ENCODE results near the gene ACY1. TPM values are rescaled to one million over a fixed set of nuclear protein-coding genes. Genes with fewer than 3 reads are reported as not detected.

ACY1 gene
- total RNA-seq, result 10 to 100 TPM in 4 of 5 experiments, 1 to 10 TPM in 1; 7.8 to 28.3 (median 12.0) TPM
- 10 to 100 TPM; 12.4 to 13.3 TPM for polyA plus RNA-seq
- 0.67 reads per million for total RNA-seq

GRCh38 chr3:51982838-51983577 is at the start of gene ACY1:
ACY1 (plus strand) TSS chr3:51983535; CDS start chr3:51984065, 530 bp downstream.
- Mint-ChIP-seq H3K4me3 (peak within 1 kb of the TSS; percentile 83 to 99 (median 94)), H3K27me3 (no peaks in the 10 kb centered on the region), H3K36me3 (peaks cover 0 to 5% (median 0%) of the 10 kb centered on the region in 5 donors), H3K9me3 (no peaks in the 10 kb centered on the region), H3K4me1 (peaks cover 18 to 27% (median 22%) of the 10 kb centered on the region in 7 donors), H3K27ac (peak within 1 kb of the TSS; percentile 81 to 97 (median 90))
- intact Hi-C loops (cut with micrococcal nuclease), result loop anchor here (1.0 kb wide), 3 partner anchors 8 to 12 kb away; partner anchors contain the start of genes RPL29 (in 2 of the 2), ABHD14A (in 1 of the 2) and ABHD14B (in 1 of the 2)
- ATAC-seq, result peak; percentile 85
- Histone ChIP-seq H3K9me3 (ENCODE audit: control insufficient read depth in 2 of 3, low read length in 3 of 3) (no peaks in the 10 kb centered on the region), H3K27me3 (ENCODE audit: control insufficient read depth in 2 of 2, insufficient read depth in 2 of 2, low read length in 2 of 2) (no peaks in the 10 kb centered on the region), H3K4me3 (ENCODE audit: low read length) (peak within 1 kb of the TSS; percentile 77), H3K4me1 (ENCODE audit: control insufficient read depth in 2 of 2, insufficient read depth in 2 of 2, low read length in 2 of 2) (peaks cover 10 to 12% of the 10 kb centered on the region in 2 donors), H3K36me3 (ENCODE audit: control insufficient read depth in 2 of 3, insufficient read depth in 3 of 3, low read length in 3 of 3) (peaks cover 0 to 9% (median 0%) of the 10 kb centered on the region in 3 experiments), H3K27ac (ENCODE audit: low read depth, low read length) (peak within 1 kb of the TSS; percentile 83)
- CTCF ChIA-PET, result interaction anchor here (0.6 to 2.5 kb wide), 7 partner anchors 9 to 162 kb away, joined by 3 to 15 read pairs (median 4); partner anchors contain the start of genes ABHD14A, ABHD14B, RPL29 and RRP9
- POLR2A ChIA-PET, result interaction anchor here (0.9 to 3.4 kb wide), 8 partner anchors 9 to 172 kb away, joined by 3 to 23 read pairs (median 10); partner anchors contain the start of genes ABHD14B, PCBP4, POC1A and RPL29
- peak; percentile 48 to 86 (median 56) for DNase-seq

GRCh38 chr3:51934139-51934850 is 49.0 kb upstream of the ACY1 start:
- peaks cover 0 to 47% (median 5%) of the 10 kb centered on the region in 5 donors for H3K36me3 Mint-ChIP-seq
- no peaks in the 10 kb centered on the region for H3K27me3 ChIP-seq (ENCODE audit: control insufficient read depth in 2 of 2, insufficient read depth in 2 of 2, low read length in 2 of 2)
- peaks cover 3 to 11% (median 4%) of the 10 kb centered on the region in 7 donors for H3K4me1 Mint-ChIP-seq
- ATAC-seq (no peak), DNase-seq (no peak)
- no peak overlapping the region for H3K4me3 ChIP-seq (ENCODE audit: low read length)
- ChIA-PET POLR2A (interaction anchor here (0.8 kb wide), 1 partner anchor 663 kb away, joined by 4 read pairs; no protein-coding TSS in a partner anchor), CTCF (no interaction called here)
- H3K4me1 ChIP-seq (ENCODE audit: control insufficient read depth in 2 of 2, insufficient read depth in 2 of 2, low read length in 2 of 2), result no peaks in the 10 kb centered on the region
- H3K36me3 ChIP-seq (ENCODE audit: control insufficient read depth in 2 of 3, insufficient read depth in 3 of 3, low read length in 3 of 3), result peaks cover 0 to 67% (median 16%) of the 10 kb centered on the region in 3 experiments
- H3K27ac ChIP-seq (ENCODE audit: low read depth, low read length), result no peak overlapping the region
- no peaks in the 10 kb centered on the region for H3K9me3 Mint-ChIP-seq
- H3K27ac Mint-ChIP-seq, result no peak overlapping the region
- intact Hi-C loops (cut with micrococcal nuclease), result no loop called here
- no peak overlapping the region for H3K4me3 Mint-ChIP-seq
- H3K27me3 Mint-ChIP-seq, result no peaks in the 10 kb centered on the region
- no peaks in the 10 kb centered on the region for H3K9me3 ChIP-seq (ENCODE audit: control insufficient read depth in 2 of 3, low read length in 3 of 3)

GRCh38 chr3:51934991-51935885 is 48.1 kb upstream of the ACY1 start:
- H3K9me3 ChIP-seq (ENCODE audit: control insufficient read depth in 2 of 3, low read length in 3 of 3), result no peaks in the 10 kb centered on the region
- Mint-ChIP-seq H3K27ac (no peak overlapping the region), H3K4me1 (peaks cover 7 to 20% (median 12%) of the 10 kb centered on the region in 7 donors), H3K36me3 (peaks cover 0 to 48% (median 5%) of the 10 kb centered on the region in 5 donors), H3K4me3 (no peak overlapping the region), H3K9me3 (no peaks in the 10 kb centered on the region), H3K27me3 (no peaks in the 10 kb centered on the region)
- peaks cover 0 to 67% (median 16%) of the 10 kb centered on the region in 3 experiments for H3K36me3 ChIP-seq (ENCODE audit: control insufficient read depth in 2 of 3, insufficient read depth in 3 of 3, low read length in 3 of 3)
- DNase-seq, result no peak
- H3K4me1 ChIP-seq (ENCODE audit: control insufficient read depth in 2 of 2, insufficient read depth in 2 of 2, low read length in 2 of 2), result no peaks in the 10 kb centered on the region
- intact Hi-C loops (cut with micrococcal nuclease), result no loop called here
- H3K27me3 ChIP-seq (ENCODE audit: control insufficient read depth in 2 of 2, insufficient read depth in 2 of 2, low read length in 2 of 2), result no peaks in the 10 kb centered on the region
- no peak overlapping the region for H3K4me3 ChIP-seq (ENCODE audit: low read length)
- no peak overlapping the region for H3K27ac ChIP-seq (ENCODE audit: low read depth, low read length)
- POLR2A ChIA-PET, result interaction anchor here (0.8 kb wide), 1 partner anchor 664 kb away, joined by 4 read pairs; no protein-coding TSS in a partner anchor
- CTCF ChIA-PET, result no interaction called here
- no peak for ATAC-seq

GRCh38 chr3:51935886-51936755 is 47.2 kb upstream of the ACY1 start:
- DNase-seq (no peak), ATAC-seq (no peak)
- Mint-ChIP-seq H3K9me3 (no peaks in the 10 kb centered on the region), H3K4me1 (peaks cover 16 to 29% (median 20%) of the 10 kb centered on the region in 7 donors), H3K4me3 (no peak overlapping the region), H3K27ac (no peak overlapping the region), H3K36me3 (peaks cover 0 to 44% (median 5%) of the 10 kb centered on the region in 5 donors), H3K27me3 (no peaks in the 10 kb centered on the region)
- ChIA-PET POLR2A (no interaction called here), CTCF (no interaction called here)
- intact Hi-C loops (cut with micrococcal nuclease), result no loop called here
- peaks cover 6 to 7% of the 10 kb centered on the region in 2 donors for H3K4me1 ChIP-seq (ENCODE audit: control insufficient read depth in 2 of 2, insufficient read depth in 2 of 2, low read length in 2 of 2)
- H3K36me3 ChIP-seq (ENCODE audit: control insufficient read depth in 2 of 3, insufficient read depth in 3 of 3, low read length in 3 of 3), result peaks cover 0 to 65% (median 16%) of the 10 kb centered on the region in 3 experiments
- no peaks in the 10 kb centered on the region for H3K9me3 ChIP-seq (ENCODE audit: control insufficient read depth in 2 of 3, low read length in 3 of 3)
- H3K27me3 ChIP-seq (ENCODE audit: control insufficient read depth in 2 of 2, insufficient read depth in 2 of 2, low read length in 2 of 2), result no peaks in the 10 kb centered on the region
- H3K27ac ChIP-seq (ENCODE audit: low read depth, low read length), result no peak overlapping the region
- no peak overlapping the region for H3K4me3 ChIP-seq (ENCODE audit: low read length)

GRCh38 chr3:51937014-51937413 is 46.3 kb upstream of the ACY1 start:
- ChIA-PET POLR2A (interaction anchor here (1.1 kb wide), 1 partner anchor 58 kb away, joined by 3 read pairs; the partner anchor contains the start of gene RPL29), CTCF (no interaction called here)
- ATAC-seq (no peak), DNase-seq (no peak)
- Histone ChIP-seq H3K4me1 (ENCODE audit: control insufficient read depth in 2 of 2, insufficient read depth in 2 of 2, low read length in 2 of 2) (peaks cover 9 to 11% of the 10 kb centered on the region in 2 donors), H3K9me3 (ENCODE audit: control insufficient read depth in 2 of 3, low read length in 3 of 3) (no peaks in the 10 kb centered on the region), H3K36me3 (ENCODE audit: control insufficient read depth in 2 of 3, insufficient read depth in 3 of 3, low read length in 3 of 3) (peaks cover 0 to 64% (median 16%) of the 10 kb centered on the region in 3 experiments), H3K27ac (ENCODE audit: low read depth, low read length) (no peak overlapping the region), H3K27me3 (ENCODE audit: control insufficient read depth in 2 of 2, insufficient read depth in 2 of 2, low read length in 2 of 2) (no peaks in the 10 kb centered on the region), H3K4me3 (ENCODE audit: low read length) (no peak overlapping the region)
- Mint-ChIP-seq H3K9me3 (no peaks in the 10 kb centered on the region), H3K27me3 (no peaks in the 10 kb centered on the region), H3K27ac (peak overlapping the region in 1 of 9 donors; percentile 5), H3K36me3 (peaks cover 0 to 44% (median 5%) of the 10 kb centered on the region in 5 donors), H3K4me3 (no peak overlapping the region), H3K4me1 (peaks cover 19 to 32% (median 23%) of the 10 kb centered on the region in 7 donors)
- intact Hi-C loops (cut with micrococcal nuclease), result no loop called here

Data from naive thymus-derived CD4-positive, alpha-beta T cell (primary cell).